Dermis microvascular lymphatic vessel endothelial cell (primary cell): ENCODE results near the gene HSPH1. TPM values are rescaled to one million over a fixed set of nuclear protein-coding genes. Genes with fewer than 3 reads are reported as not detected.
"Not testable (repeated sequence)": the region's sequence is repeated elsewhere in the genome, so short reads cannot be mapped to it uniquely, and the experiment has no call there.

Experiments used
- DNase-seq, 2 donors: peaks; one replicate each; pipeline versions ENCODE4 v3.0.0 to v3.0.0-alpha.2; 2010; ENCODE audit warnings: low read depth in 2 of 2
- total RNA-seq: library from RNA; depleted of rRNA; stranded (reverse); fragments of >200 nt; gene quantifications from 2 replicates; pipeline ENCODE4 v1.2.1, GENCODE V29; 2014

The HSPH1 gene
- total RNA-seq, 1 donor from 2014 or later: 54.4 TPM

GRCh38 chr13:31177813-31178495, 16.2 kb upstream of the HSPH1 start:
- not testable (repeated sequence) for DNase-seq

- no peak for DNase-seq
Observed at GRCh38 chr13:31175847-31176532, 14.3 kb upstream of the HSPH1 start.

- DNase-seq: peak in 1 of 2 donors; percentile 23
Observed at GRCh38 chr13:31174018-31174417, 12.3 kb upstream of the HSPH1 start.

- DNase-seq: peak; percentile 91 to 97
Observed at GRCh38 chr13:31172535-31172934, 10.8 kb upstream of the HSPH1 start.

- peak in 1 of 2 donors; percentile 63 for DNase-seq
Observed at GRCh38 chr13:31172001-31172400, 10.3 kb upstream of the HSPH1 start.

- DNase-seq: no peak
Observed at GRCh38 chr13:31168736-31169135, 7.0 kb upstream of the HSPH1 start.

GRCh38 chr13:31168166-31168565, 6.5 kb upstream of the HSPH1 start:
- no peak for DNase-seq

- peak in 1 of 2 donors; percentile 45 for DNase-seq
Observed at GRCh38 chr13:31167490-31167889, 5.8 kb upstream of the HSPH1 start.

- no peak for DNase-seq
Observed at GRCh38 chr13:31166591-31166990, 4.9 kb upstream of the HSPH1 start.

- DNase-seq: peak; percentile 98 to 99
Observed at GRCh38 chr13:31162151-31163008, 676 bp upstream of the HSPH1 start.

GRCh38 chr13:31160857-31161556, 697 bp downstream of the HSPH1 start:
- DNase-seq: peak; percentile 74 to 84

- peak in 1 of 2 donors; percentile 20 for DNase-seq
Observed at GRCh38 chr13:31159306-31159705, 2.4 kb downstream of the HSPH1 start.

- peak in 1 of 2 donors; percentile 58 for DNase-seq
Observed at GRCh38 chr13:31154939-31155338, 6.8 kb downstream of the HSPH1 start.

- no peak for DNase-seq
Observed at GRCh38 chr13:31151837-31152236, 9.9 kb downstream of the HSPH1 start.

- no peak for DNase-seq
Observed at GRCh38 chr13:31150315-31150985, 11.3 kb downstream of the HSPH1 start.

GRCh38 chr13:31149604-31150003, 12.1 kb downstream of the HSPH1 start:
- no peak for DNase-seq

- DNase-seq: no peak
Observed at GRCh38 chr13:31145417-31145816, 16.3 kb downstream of the HSPH1 start.

- DNase-seq: peak in 1 of 2 donors; percentile 27
Observed at GRCh38 chr13:31138515-31138914, 23.2 kb downstream of the HSPH1 start.

GRCh38 chr13:31136724-31137123, 25.0 kb downstream of the HSPH1 start:
- DNase-seq: no peak

GRCh38 chr13:31134039-31134711, 27.5 kb downstream of the HSPH1 start:
- DNase-seq: no peak
